Astrocyte of the spinal cord (primary cell): ENCODE data around the gene NRF1.
"Not testable (repeated sequence)": the region's sequence is repeated elsewhere in the genome, so short reads cannot be mapped to it uniquely, and the experiment has no call there.

ENCODE experiments used
- DNase-seq: peaks from one replicate; pipeline ENCODE4 v3.0.0; 2011; ENCODE audit warnings: low read depth, low spot score
- H3K4me3 ChIP-seq: 2 replicates; pipeline ENCODE4 v1.5.1; 2011; ENCODE audit warnings: low read depth, mild to moderate bottlenecking, low read length, moderate library complexity
- in situ Hi-C: cut with HindIII; loops from 2 replicates; pipeline ENCODE4 v1.10.0; 2017; ENCODE audit warnings: low sequenced_read_pairs
- TF ChIP-seq, protein P1 (sequence below): IDR thresholded peaks from 2 replicates; pipeline ENCODE4 v1.5.1; 2012; ENCODE audit warnings: low read depth, mild to moderate bottlenecking, low read length, inconsistent platforms

The NRF1 gene

DNA sequence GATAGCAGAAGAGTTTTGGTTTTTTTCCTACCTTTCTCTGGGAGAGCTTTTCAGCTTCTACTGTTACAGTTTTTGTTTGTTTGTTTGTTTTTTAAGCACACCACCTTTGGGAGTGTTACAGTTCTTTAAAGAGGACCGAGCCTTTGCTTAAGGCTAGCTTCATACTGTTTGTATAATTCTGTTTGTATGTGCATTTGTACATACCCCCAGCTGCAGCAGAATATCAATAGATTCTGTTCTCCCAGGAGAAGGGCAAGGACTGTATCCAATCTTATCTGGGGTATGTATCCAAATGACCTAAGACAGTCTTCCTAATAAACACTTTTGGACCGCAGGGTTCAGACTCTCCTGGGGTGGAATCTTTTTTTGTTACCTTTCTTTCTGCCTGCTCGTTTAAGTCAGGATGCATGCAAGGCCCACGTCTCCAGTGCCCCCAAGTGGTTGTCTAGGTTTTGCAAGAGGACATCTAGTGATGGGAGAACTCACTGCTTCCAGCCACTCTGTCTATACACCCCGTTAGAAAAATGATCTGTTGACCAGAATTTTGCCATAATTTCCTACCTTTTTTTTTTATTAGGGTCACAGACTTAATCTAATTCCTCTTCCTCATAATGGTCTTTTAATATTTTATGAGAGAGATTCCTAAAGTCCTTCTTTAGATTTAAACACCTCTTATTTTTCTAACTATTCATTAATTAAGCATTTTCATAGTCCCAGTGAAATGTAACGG lies 23.9 kb downstream of the NRF1 start:
- DNase-seq, result peak; percentile 72
- in situ Hi-C loops, result no loop called here
- TF ChIP-seq, protein P1, sequence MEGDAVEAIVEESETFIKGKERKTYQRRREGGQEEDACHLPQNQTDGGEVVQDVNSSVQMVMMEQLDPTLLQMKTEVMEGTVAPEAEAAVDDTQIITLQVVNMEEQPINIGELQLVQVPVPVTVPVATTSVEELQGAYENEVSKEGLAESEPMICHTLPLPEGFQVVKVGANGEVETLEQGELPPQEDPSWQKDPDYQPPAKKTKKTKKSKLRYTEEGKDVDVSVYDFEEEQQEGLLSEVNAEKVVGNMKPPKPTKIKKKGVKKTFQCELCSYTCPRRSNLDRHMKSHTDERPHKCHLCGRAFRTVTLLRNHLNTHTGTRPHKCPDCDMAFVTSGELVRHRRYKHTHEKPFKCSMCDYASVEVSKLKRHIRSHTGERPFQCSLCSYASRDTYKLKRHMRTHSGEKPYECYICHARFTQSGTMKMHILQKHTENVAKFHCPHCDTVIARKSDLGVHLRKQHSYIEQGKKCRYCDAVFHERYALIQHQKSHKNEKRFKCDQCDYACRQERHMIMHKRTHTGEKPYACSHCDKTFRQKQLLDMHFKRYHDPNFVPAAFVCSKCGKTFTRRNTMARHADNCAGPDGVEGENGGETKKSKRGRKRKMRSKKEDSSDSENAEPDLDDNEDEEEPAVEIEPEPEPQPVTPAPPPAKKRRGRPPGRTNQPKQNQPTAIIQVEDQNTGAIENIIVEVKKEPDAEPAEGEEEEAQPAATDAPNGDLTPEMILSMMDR, result peak; percentile 93
- no peak overlapping the region for H3K4me3 ChIP-seq

DNA sequence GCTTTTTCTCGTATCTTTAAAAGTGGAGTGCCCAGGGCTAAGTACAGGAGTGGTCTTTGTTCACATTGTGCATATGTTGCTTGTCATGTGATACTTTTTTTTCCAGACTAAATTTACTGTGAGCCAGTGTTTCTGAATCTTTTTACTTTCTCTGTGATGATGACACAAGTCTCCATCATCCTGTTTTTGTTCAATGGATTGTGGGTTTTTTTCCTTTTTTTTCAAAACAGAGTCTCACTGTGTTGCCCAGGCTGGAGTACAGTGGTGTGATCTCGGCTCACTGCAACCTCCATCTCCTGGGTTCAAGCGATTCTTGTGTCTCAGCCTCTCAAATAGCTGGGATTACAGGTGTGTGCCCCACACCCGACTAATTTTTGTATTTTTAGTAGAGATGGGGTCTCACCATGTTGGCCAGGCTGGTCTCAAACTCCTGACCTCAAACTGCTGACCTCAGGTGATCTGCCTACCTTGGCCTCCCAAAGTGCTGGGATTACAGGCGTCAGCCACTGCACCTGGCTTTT lies 24.6 kb downstream of the NRF1 start:
- H3K4me3 ChIP-seq, DNase-seq, in situ Hi-C loops: not testable (repeated sequence)

DNA sequence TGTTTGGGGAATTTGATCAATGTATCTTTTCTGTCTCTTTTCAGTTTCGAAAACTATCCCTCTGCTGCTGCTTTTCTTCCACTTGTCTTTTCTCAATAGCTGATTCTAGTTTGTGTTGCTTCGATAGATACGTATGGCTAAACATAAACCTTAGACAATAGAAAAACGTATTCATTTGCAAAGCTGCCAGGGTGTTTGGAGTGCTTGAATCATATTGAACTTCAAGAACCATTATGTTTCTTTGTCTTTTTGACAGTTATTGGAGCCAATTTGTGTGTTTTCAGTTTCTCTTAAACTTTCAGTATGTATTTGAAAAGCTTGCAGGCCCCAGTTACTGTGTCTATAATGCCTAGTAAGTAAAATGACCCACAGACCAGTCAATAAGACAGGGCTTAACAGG lies 25.1 kb downstream of the NRF1 start:
- TF ChIP-seq, protein P1, result no peak
- no peak overlapping the region for H3K4me3 ChIP-seq
- no peak for DNase-seq
- in situ Hi-C loops, result no loop called here

DNA sequence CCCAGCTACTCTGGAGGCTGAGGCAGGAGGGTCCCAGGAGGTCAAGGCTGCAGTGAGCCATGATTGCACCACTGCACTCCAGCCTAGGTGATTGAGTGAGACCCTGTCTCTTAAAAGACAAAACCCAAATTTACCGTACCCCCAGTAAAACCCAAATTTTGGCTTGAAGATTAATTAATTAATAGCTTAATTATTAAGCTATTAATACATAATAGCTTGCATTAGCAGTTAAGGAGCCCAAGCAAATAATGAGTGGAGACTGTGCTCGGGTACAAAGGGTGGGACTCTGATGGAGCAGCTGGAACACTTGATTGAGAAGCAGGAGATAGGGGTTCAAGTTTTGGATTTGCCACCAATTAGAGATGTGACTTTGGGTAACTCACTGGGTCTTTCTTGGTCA lies 28.9 kb downstream of the NRF1 start:
- no peak for DNase-seq
- TF ChIP-seq, protein P1, result no peak
- H3K4me3 ChIP-seq, result no peak overlapping the region
- in situ Hi-C loops, result no loop called here

DNA sequence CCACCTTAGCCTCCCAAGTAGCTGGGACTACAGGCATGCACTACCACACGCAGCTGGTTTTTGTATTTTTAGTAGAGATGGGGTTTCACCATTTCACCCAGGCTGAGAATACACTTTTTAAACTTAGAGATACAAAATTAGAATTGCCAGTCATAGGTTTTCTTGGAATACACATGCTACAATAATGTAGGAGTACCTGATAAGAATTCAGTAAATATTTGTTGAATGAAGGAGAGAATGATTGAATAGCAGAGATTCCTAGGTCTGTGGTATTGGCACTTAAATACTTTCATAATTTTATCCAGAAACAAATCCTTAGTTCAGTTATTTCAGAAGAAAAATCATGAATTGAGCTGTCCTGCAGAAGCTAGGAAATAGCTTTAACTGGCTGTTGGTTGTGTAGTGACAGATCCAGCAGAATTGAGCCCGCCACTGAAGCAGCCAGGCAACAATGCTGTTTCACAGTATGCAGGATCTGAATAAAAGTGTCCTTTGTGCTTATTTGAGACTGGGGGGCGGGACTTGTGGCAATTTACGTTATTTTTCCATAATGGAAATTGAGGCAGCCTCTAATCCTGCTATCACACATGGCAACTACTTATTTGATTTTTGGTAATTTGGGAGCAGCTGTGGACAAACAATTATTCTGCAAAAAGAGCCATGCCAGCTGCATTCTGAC lies 31.5 kb downstream of the NRF1 start:
- TF ChIP-seq, protein P1, result no peak
- DNase-seq, result no peak
- in situ Hi-C loops, result no loop called here
- no peak overlapping the region for H3K4me3 ChIP-seq

DNA sequence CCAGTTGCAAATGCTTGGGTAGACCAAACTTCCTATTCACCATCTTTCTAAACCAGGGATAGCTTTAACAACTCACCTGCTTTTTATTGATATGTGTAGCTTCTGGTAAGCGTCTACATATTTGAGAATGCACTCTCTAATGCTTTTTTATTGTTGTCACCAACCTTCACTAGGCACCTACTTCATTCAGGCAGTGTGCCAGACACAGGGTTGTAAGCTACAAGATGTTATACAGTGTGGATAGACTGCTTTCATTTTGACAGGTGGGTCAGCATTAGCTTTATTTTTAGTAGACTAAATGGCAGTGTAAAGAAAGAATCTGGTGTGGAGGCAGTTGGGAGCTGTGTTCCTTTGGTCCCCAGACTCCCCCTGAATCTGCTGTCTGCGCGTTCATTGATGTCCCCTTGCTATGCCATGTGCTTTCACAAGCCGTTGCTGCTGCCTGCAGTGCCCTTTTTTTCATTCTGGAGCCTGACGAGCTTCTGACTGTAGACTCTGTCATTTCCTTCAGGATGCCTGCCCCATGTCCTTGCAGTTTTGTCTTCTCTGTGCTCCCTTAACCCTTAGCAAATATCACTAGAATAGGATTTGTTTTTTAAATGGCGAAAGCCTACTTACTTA lies 32.1 kb downstream of the NRF1 start:
- no peak overlapping the region for H3K4me3 ChIP-seq
- DNase-seq, result no peak
- TF ChIP-seq, protein P1, result no peak
- in situ Hi-C loops, result no loop called here
